Cerebellar cortex (tissue), 1 donor: ENCODE data around the gene ELAPOR1.

Experiments
- DNase-seq: peaks from one replicate; pipeline ENCODE4 v3.0.0-alpha.2; 2015; ENCODE audit warnings: low spot score

Gene ELAPOR1

GRCh38 chr1:109113590-109114341 lies at the start of gene ELAPOR1:
Gene ELAPOR1, plus strand, starts transcription at chr1:109114115. Its CDS starts 69 bp downstream, at chr1:109114184.
- peak; percentile 89 for DNase-seq

- DNase-seq, result no peak
Observed at GRCh38 chr1:109065137-109065536, 48.8 kb upstream of the ELAPOR1 start.

GRCh38 chr1:109067883-109068282 lies 46.0 kb upstream of the ELAPOR1 start:
- DNase-seq, result no peak

- DNase-seq, result no peak
Observed at GRCh38 chr1:109069294-109069693, 44.6 kb upstream of the ELAPOR1 start.

GRCh38 chr1:109075531-109076490 lies 38.1 kb upstream of the ELAPOR1 start, which contains the start of gene TAF13:
Gene TAF13, minus strand, starts transcription at chr1:109076003. Its CDS starts 56 bp downstream, at chr1:109075947.
- DNase-seq, result peak; percentile 96

GRCh38 chr1:109078317-109078716 lies 35.6 kb upstream of the ELAPOR1 start:
- no peak for DNase-seq

- no peak for DNase-seq
Observed at GRCh38 chr1:109079240-109079622, 34.7 kb upstream of the ELAPOR1 start.

- no peak for DNase-seq
Observed at GRCh38 chr1:109080441-109081082, 33.4 kb upstream of the ELAPOR1 start.

GRCh38 chr1:109083501-109083900 lies 30.4 kb upstream of the ELAPOR1 start:
- DNase-seq, result no peak

- DNase-seq, result no peak
Observed at GRCh38 chr1:109083923-109084322, 30.0 kb upstream of the ELAPOR1 start.

GRCh38 chr1:109084563-109085517 lies 29.1 kb upstream of the ELAPOR1 start:
- no peak for DNase-seq

GRCh38 chr1:109089242-109090015 lies 24.5 kb upstream of the ELAPOR1 start:
- DNase-seq, result peak; percentile 83

- peak; percentile 97 for DNase-seq
Observed at GRCh38 chr1:109090196-109091077, 23.5 kb upstream of the ELAPOR1 start, which contains the start of gene TMEM167B. Gene TMEM167B, plus strand, starts transcription at chr1:109090764. Its CDS starts 109 bp downstream, at chr1:109090873.

GRCh38 chr1:109091078-109091838 lies 22.7 kb upstream of the ELAPOR1 start:
- DNase-seq, result peak; percentile 48

- no peak for DNase-seq
Observed at GRCh38 chr1:109091839-109092193, 22.1 kb upstream of the ELAPOR1 start.

GRCh38 chr1:109094377-109094803 lies 19.5 kb upstream of the ELAPOR1 start:
- no peak for DNase-seq

GRCh38 chr1:109094871-109095270 lies 19.0 kb upstream of the ELAPOR1 start:
- no peak for DNase-seq

- DNase-seq, result no peak
Observed at GRCh38 chr1:109095631-109096030, 18.3 kb upstream of the ELAPOR1 start.
